Upper lobe of left lung (tissue), 6 donors: ENCODE data around the gene DDX6. TPM values are rescaled to one million over a fixed set of nuclear protein-coding genes. Genes with fewer than 3 reads are reported as not detected.
"Not testable (repeated sequence)": the region's sequence is repeated elsewhere in the genome, so short reads cannot be mapped to it uniquely, and the experiment has no call there.

Source experiments
- ATAC-seq, 2 donors: fragments of 200-7000 bp; cut with Tn5 transposase; one replicate each; pipeline ENCODE4 v1.9.1; 2022; ENCODE audit warnings: mild to moderate bottlenecking in 2 of 2, moderate library complexity in 2 of 2; ENCODE audit not compliant: low FRiP score in 2 of 2
- DNase-seq, 2 donors: peaks; one replicate each; pipeline ENCODE4 v3.0.0-alpha.2; 2019 to 2020
- H3K27ac ChIP-seq, 4 donors: fragments of 200-600 bp; sonication (generic); one replicate each; pipeline ENCODE4 v1.5.1; 2016 to 2019
- H3K27me3 ChIP-seq, 4 donors: fragments of 200-600 bp; sonication (generic); one replicate each; pipeline ENCODE4 v1.5.1; 2017 to 2019
- H3K36me3 ChIP-seq, 4 donors: fragments of 200-600 bp; sonication (generic); one replicate each; pipeline ENCODE4 v1.5.1; 2016 to 2019
- H3K4me1 ChIP-seq, 4 donors: fragments of 200-600 bp; sonication (generic); one replicate each; pipeline ENCODE4 v1.5.1; 2018 to 2019
- H3K4me3 ChIP-seq, 4 donors: fragments of 200-600 bp; sonication (generic); one replicate each; pipeline ENCODE4 v1.5.1; 2017 to 2019; ENCODE audit warnings: mild to moderate bottlenecking in 2 of 4, moderate library complexity in 1 of 4
- H3K9me3 ChIP-seq, 4 donors: fragments of 200-600 bp; sonication (generic); one replicate each; pipeline ENCODE4 v1.5.1; 2018 to 2019
- EP300 ChIP-seq, 4 donors: sonication (generic); formaldehyde crosslinking; IDR thresholded peaks; one replicate each; pipeline ENCODE4 v1.5.1; 2017; ENCODE audit warnings: antibody characterized with exemption in 4 of 4, control low read depth in 2 of 4
- POLR2A ChIP-seq, 4 donors: fragments of 450-650 bp; IDR thresholded peaks; one replicate each; pipeline ENCODE4 v1.5.1; 2016 to 2017; ENCODE audit warnings: antibody characterized with exemption in 4 of 4, mild to moderate bottlenecking in 2 of 4
- POLR2AphosphoS5 ChIP-seq, 2 donors: sonication (generic); formaldehyde crosslinking; IDR thresholded peaks; one replicate each; pipeline ENCODE4 v1.5.1; 2017; ENCODE audit warnings: antibody characterized with exemption in 2 of 2
- WGBS, 2 donors: methylation state at CpG; one replicate each; pipeline ENCODE4 v1.1.5; 2017 to 2018; 5-methylcytosine and 5-hydroxymethylcytosine counted together
- total RNA-seq, 6 donors: library from RNA; depleted of rRNA in 4 of 6; stranded (reverse); fragments of >200 nt in 4 of 6; gene quantifications; one replicate each; pipeline versions ENCODE4 v1.1.0 to v1.2.1, GENCODE V29; 2016 to 2021
- TF ChIP-seq, protein P1 (sequence below), 6 experiments: fragments of 450-650 bp in 4 of 6; fragments of 200-600 bp in 2 of 6; sonication (generic) in 2 of 6; IDR thresholded peaks; one replicate each; pipeline ENCODE4 v1.5.1; 2016 to 2019; ENCODE audit warnings: antibody characterized with exemption in 6 of 6
- donor health status: DM: no; HTN: no; CAD: no; lungs with moderate emphysema.
- donor health status: DM: no; HTN: yes; CAD: no; lungs with severe emphysema.

Gene DDX6
- total RNA-seq, 6 donors from 2014 or later = 39.8 to 107 (median 76.7) TPM

DNA sequence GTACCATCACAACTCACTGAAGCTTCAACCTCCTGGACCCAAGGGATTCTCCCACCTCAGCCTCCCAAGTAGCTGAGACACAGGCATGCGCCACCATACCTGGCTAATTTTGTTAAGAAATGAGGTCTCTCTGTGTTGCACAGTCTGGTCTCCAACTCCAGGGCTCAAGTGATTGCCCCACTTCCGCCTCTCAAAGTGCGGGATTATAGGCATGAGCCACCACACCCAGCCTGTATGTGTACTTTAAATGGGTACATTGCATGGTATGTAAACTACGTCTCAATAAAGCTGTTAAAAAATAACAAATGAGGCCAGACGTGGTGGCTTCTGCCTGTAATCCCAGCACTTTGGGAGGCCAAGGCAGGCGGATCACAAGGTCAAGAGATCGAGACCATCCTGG is 36.2 kb upstream of the DDX6 start:
- no peak for TF ChIP-seq POLR2A (IDR thresholded peaks at IDR 0.05)
- ATAC-seq = no peak
- no peak overlapping the region for H3K27ac ChIP-seq
- H3K27me3 ChIP-seq = no peaks in the 10 kb centered on the region
- no peaks in the 10 kb centered on the region for H3K4me1 ChIP-seq
- 84 to 93% methylated on average over 7 of the region's 7 CpGs for WGBS, 2 donors
- H3K4me3 ChIP-seq = no peak overlapping the region
- no peaks in the 10 kb centered on the region for H3K9me3 ChIP-seq
- no peak for DNase-seq
- no peaks in the 10 kb centered on the region for H3K36me3 ChIP-seq

DNA sequence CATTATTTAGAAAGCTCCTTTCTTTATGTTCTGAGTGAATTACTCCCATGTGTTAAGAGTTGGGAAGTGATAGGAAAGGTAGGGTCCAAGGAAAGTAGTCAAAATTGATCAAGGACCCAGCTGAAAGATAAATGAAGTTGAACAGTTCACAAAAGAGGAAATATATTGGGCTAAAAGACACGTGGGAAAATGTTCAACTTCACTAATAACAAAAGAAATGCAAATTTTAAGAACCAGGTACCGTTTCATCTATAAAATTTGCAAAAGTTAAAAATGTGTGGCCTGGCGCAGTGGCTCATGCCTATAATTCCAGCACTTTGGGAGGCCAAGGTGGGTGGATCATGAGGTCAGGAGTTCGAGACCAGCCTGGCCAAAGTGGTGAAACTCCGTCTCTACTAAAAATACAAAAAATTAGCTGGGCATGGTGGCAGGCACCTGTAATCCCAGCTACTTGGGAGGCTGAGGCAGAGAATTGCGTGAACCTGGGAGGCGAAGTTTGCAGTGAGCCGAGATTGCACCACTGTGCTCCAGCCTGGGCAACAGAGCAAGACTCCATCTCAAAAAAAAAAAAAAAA is 32.1 kb upstream of the DDX6 start:
- 91 to 93% methylated on average over 8 of the region's 8 CpGs for WGBS, 2 donors
- H3K9me3 ChIP-seq = not testable (repeated sequence)

DNA sequence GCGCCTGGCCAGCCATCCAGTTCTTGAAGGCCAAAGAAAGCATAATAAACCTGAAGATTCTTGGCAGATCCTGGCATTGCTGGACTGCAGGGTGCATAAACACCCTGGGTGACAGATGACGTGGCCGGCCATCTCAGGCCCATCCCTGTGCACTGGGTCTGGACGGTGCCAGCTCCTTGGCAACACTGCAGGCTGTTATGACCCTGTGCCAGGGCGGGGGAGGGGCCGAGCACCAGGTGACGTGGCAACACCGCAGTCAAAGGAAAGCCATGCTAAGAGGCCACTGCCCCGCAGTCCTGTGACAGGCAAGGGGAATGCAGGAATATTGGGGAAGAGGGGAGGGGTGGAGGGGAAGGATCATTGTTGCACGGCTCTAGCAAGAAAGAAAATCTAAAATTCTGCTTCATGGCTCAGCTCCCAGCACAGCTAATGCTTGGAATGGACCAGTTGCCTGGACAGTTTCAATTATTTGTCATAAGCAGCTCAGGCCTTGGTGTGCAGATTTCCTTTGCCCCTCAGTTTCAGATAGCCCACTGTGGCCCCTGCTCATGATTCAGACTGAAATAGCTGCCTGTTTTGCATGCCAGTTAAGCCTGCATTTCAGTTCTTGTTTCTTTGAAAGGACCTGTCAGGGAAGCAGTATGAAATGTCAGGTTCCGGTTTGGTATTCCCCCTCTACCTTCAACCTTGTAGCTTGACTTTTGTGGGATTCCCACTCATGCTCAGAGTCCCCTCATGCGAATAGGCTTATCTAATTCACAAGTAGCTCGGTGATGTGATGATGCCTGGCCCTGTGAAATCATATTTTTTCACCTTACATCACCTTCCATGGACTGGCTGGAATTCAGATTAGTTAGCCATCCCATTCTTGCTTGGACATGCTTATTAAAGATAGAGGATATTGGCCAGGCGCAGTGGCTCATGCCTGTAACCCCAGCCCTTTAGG is 29.7 kb upstream of the DDX6 start:
- peak; percentile 89 to 90 for DNase-seq
- Histone ChIP-seq H3K4me3 (no peak overlapping the region), H3K36me3 (no peaks in the 10 kb centered on the region), H3K4me1 (peaks cover 0 to 8% (median 0%) of the 10 kb centered on the region in 4 donors), H3K27me3 (no peaks in the 10 kb centered on the region), H3K9me3 (no peaks in the 10 kb centered on the region), H3K27ac (peak overlapping the region in 1 of 4 donors; percentile 22)
- ATAC-seq = peak; percentile 58 to 92
- TF ChIP-seq EP300 (IDR thresholded peaks at IDR 0.05) (no peak), POLR2AphosphoS5 (IDR thresholded peaks at IDR 0.05) (peak in 1 of 2 donors; percentile 17)
- WGBS, 2 donors = 52 to 72% methylated on average over 12 of the region's 14 CpGs

More for the DNA sequence above, 32.1 kb upstream of the DDX6 start:
- H3K4me3 ChIP-seq, H3K27ac ChIP-seq, DNase-seq, ATAC-seq, H3K27me3 ChIP-seq, H3K36me3 ChIP-seq, H3K4me1 ChIP-seq: not testable (repeated sequence)

DNA sequence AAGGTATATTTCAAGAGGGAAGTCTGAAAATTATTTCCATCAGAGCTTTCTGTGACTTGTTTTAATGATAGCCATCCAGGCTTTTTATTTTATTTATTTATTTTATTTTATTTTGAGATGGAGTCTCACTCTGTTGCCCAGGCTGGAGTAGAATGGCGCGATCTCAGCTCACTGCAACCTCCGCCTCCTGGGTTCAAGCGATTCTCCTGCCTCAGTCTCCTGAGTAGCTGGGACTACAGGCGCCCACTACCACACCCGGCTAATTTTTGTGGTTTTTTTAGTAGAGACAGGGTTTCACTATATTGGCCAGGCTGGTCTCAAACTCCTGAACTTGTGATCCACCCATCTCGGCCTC is 29.0 kb upstream of the DDX6 start:
- DNase-seq, H3K27me3 ChIP-seq, H3K36me3 ChIP-seq, H3K9me3 ChIP-seq, H3K4me3 ChIP-seq, H3K4me1 ChIP-seq, ATAC-seq, H3K27ac ChIP-seq: not testable (repeated sequence)
- 88 to 93% methylated on average over 7 of the region's 7 CpGs for WGBS, 2 donors

DNA sequence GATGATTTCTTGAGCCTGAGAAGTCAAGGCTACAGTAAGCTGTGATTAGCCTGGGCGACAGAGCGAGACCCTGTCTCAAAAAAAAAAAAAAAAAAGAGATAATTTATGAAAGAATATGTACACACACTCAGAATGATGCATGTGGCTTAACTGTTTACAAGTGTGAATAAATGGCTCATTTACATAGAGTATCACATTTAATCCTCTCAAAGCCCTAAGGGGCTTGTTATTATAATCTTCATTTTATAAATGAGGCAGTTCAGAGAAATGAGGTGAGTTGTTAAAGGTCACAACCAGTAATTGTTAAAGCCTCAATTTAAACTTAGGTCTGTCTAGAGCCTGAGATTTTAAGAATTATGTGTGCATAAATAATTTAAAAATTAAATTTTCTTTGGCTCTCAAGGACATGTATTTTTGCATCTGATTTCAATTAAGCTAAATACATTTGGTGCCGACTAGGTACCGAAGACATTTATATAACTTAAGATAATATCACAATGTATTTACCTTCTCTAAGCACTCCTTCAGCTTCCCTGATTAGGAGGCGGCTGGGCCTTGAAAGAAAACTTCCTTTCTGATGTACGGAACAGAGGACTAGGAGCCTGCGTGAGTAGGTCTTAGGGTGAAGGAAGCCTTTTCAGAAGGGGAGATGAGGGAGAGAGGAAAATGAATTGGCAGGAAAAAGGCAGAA is 28.5 kb upstream of the DDX6 start:
- DNase-seq (no peak), ATAC-seq (no peak)
- 71 to 78% methylated on average over 7 of the region's 7 CpGs for WGBS, 2 donors
- Histone ChIP-seq H3K4me1 (peaks cover 0 to 8% (median 0%) of the 10 kb centered on the region in 4 donors), H3K4me3 (no peak overlapping the region), H3K27me3 (no peaks in the 10 kb centered on the region), H3K36me3 (no peaks in the 10 kb centered on the region), H3K9me3 (no peaks in the 10 kb centered on the region), H3K27ac (no peak overlapping the region)
- TF ChIP-seq EP300 (IDR thresholded peaks at IDR 0.05) (no peak), POLR2A (IDR thresholded peaks at IDR 0.05) (no peak), POLR2AphosphoS5 (IDR thresholded peaks at IDR 0.05) (no peak)
- TF ChIP-seq, protein P1, sequence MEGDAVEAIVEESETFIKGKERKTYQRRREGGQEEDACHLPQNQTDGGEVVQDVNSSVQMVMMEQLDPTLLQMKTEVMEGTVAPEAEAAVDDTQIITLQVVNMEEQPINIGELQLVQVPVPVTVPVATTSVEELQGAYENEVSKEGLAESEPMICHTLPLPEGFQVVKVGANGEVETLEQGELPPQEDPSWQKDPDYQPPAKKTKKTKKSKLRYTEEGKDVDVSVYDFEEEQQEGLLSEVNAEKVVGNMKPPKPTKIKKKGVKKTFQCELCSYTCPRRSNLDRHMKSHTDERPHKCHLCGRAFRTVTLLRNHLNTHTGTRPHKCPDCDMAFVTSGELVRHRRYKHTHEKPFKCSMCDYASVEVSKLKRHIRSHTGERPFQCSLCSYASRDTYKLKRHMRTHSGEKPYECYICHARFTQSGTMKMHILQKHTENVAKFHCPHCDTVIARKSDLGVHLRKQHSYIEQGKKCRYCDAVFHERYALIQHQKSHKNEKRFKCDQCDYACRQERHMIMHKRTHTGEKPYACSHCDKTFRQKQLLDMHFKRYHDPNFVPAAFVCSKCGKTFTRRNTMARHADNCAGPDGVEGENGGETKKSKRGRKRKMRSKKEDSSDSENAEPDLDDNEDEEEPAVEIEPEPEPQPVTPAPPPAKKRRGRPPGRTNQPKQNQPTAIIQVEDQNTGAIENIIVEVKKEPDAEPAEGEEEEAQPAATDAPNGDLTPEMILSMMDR (IDR thresholded peaks at IDR 0.05) = no peak

DNA sequence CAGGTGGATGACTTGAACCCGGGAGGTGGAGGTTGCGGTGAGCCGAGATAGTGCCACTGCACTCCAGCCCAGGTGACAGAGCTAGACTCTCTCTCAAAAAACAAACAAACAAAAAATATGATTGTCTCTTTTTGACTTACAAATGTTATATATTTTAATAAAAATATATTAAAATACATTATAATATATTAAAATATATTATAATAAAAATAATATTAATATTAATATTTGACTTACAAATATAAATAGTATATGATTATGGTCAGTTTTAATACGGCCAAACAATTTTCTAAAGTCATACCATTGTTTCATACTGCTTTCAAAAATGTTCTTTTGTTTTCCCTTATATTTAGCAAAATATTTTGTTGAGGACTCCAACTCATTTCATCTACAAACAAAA is 27.2 kb upstream of the DDX6 start:
- 90 to 96% methylated on average over 4 of the region's 4 CpGs for WGBS, 2 donors
- no peak overlapping the region for H3K4me3 ChIP-seq
- DNase-seq = no peak
- ATAC-seq = no peak
- H3K9me3 ChIP-seq = no peaks in the 10 kb centered on the region
- H3K27ac ChIP-seq = no peak overlapping the region
- TF ChIP-seq POLR2A (IDR thresholded peaks at IDR 0.05) = no peak
- TF ChIP-seq POLR2AphosphoS5 (IDR thresholded peaks at IDR 0.05) = no peak
- TF ChIP-seq, protein P1 (IDR thresholded peaks at IDR 0.05) = no peak
- TF ChIP-seq EP300 (IDR thresholded peaks at IDR 0.05) = no peak
- no peaks in the 10 kb centered on the region for H3K36me3 ChIP-seq
- H3K4me1 ChIP-seq = peaks cover 0 to 8% (median 0%) of the 10 kb centered on the region in 4 donors
- H3K27me3 ChIP-seq = no peaks in the 10 kb centered on the region
